ENCODE data around the gene MYDGF.

GRCh38 chr19:4638317-4638716 is 31.8 kb downstream of the MYDGF start:
- TF ChIP-seq JUND (IDR thresholded peaks at IDR 0.05) (no peak), CTCF (IDR thresholded peaks at IDR 0.05; ENCODE audit: low read depth, low read length, missing input control) (no peak), SP1 (IDR thresholded peaks at IDR 0.05) (no peak), TAF1 (conservative IDR thresholded peaks at IDR 0.05) (no peak), MAX (IDR thresholded peaks at IDR 0.05) (no peak), EGR1 (IDR thresholded peaks at IDR 0.05; ENCODE audit: low read depth in 2 of 2) (no peak), RAD21 (IDR thresholded peaks at IDR 0.05) (no peak), FOXA1 (IDR thresholded peaks at IDR 0.05) (no peak), YY1 (IDR thresholded peaks at IDR 0.05) (no peak), NR2F2 (IDR thresholded peaks at IDR 0.05) (no peak), RXRA (IDR thresholded peaks at IDR 0.05) (no peak)
- TF ChIP-seq, protein P1, sequence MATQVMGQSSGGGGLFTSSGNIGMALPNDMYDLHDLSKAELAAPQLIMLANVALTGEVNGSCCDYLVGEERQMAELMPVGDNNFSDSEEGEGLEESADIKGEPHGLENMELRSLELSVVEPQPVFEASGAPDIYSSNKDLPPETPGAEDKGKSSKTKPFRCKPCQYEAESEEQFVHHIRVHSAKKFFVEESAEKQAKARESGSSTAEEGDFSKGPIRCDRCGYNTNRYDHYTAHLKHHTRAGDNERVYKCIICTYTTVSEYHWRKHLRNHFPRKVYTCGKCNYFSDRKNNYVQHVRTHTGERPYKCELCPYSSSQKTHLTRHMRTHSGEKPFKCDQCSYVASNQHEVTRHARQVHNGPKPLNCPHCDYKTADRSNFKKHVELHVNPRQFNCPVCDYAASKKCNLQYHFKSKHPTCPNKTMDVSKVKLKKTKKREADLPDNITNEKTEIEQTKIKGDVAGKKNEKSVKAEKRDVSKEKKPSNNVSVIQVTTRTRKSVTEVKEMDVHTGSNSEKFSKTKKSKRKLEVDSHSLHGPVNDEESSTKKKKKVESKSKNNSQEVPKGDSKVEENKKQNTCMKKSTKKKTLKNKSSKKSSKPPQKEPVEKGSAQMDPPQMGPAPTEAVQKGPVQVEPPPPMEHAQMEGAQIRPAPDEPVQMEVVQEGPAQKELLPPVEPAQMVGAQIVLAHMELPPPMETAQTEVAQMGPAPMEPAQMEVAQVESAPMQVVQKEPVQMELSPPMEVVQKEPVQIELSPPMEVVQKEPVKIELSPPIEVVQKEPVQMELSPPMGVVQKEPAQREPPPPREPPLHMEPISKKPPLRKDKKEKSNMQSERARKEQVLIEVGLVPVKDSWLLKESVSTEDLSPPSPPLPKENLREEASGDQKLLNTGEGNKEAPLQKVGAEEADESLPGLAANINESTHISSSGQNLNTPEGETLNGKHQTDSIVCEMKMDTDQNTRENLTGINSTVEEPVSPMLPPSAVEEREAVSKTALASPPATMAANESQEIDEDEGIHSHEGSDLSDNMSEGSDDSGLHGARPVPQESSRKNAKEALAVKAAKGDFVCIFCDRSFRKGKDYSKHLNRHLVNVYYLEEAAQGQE (IDR thresholded peaks at IDR 0.05): no peak
- TF ChIP-seq, protein P2, sequence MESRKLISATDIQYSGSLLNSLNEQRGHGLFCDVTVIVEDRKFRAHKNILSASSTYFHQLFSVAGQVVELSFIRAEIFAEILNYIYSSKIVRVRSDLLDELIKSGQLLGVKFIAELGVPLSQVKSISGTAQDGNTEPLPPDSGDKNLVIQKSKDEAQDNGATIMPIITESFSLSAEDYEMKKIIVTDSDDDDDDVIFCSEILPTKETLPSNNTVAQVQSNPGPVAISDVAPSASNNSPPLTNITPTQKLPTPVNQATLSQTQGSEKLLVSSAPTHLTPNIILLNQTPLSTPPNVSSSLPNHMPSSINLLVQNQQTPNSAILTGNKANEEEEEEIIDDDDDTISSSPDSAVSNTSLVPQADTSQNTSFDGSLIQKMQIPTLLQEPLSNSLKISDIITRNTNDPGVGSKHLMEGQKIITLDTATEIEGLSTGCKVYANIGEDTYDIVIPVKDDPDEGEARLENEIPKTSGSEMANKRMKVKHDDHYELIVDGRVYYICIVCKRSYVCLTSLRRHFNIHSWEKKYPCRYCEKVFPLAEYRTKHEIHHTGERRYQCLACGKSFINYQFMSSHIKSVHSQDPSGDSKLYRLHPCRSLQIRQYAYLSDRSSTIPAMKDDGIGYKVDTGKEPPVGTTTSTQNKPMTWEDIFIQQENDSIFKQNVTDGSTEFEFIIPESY (IDR thresholded peaks at IDR 0.05): no peak
- TF ChIP-seq, protein P3, sequence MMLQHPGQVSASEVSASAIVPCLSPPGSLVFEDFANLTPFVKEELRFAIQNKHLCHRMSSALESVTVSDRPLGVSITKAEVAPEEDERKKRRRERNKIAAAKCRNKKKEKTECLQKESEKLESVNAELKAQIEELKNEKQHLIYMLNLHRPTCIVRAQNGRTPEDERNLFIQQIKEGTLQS (IDR thresholded peaks at IDR 0.05): no peak

All from liver (tissue), 3 donors.